Esophagus muscularis mucosa (tissue), 4 donors: ENCODE results near the gene BHLHE41. TPM values are rescaled to one million over a fixed set of nuclear protein-coding genes. Genes with fewer than 3 reads are reported as not detected.

Experiments used
- DNase-seq: peaks from one replicate; pipeline ENCODE4 v3.0.0-alpha.2; 2017; ENCODE audit errors: extremely low spot score
- H3K27ac ChIP-seq, 4 donors: fragments of 200-600 bp; sonication (generic); replicated peaks in 1 of 4; 1 replicate in 3 of 4; 2 replicates in 1 of 4; pipeline ENCODE4 v1.5.1; 2016 to 2019; ENCODE audit warnings: mild to moderate bottlenecking in 1 of 4
- H3K27me3 ChIP-seq, 4 donors: fragments of 200-600 bp; sonication (generic); one replicate each; pipeline versions ENCODE4 v1.5.1 to v1.6.0; 2016 to 2019
- H3K36me3 ChIP-seq, 4 donors: fragments of 200-600 bp; sonication (generic); one replicate each; pipeline ENCODE4 v1.5.1; 2016 to 2019
- H3K4me1 ChIP-seq, 4 donors: fragments of 200-600 bp; sonication (generic); one replicate each; pipeline ENCODE4 v1.5.1; 2016 to 2019
- H3K4me3 ChIP-seq, 4 donors: fragments of 200-600 bp; sonication (generic); 1 replicate in 2 of 4; 2 replicates in 2 of 4; pipeline ENCODE4 v1.5.1; 2016 to 2019; ENCODE audit warnings: mild to moderate bottlenecking in 4 of 4, moderate library complexity in 1 of 4
- H3K9me3 ChIP-seq, 4 donors: fragments of 200-600 bp; sonication (generic); 1 replicate in 3 of 4; 2 replicates in 1 of 4; pipeline ENCODE4 v1.5.1; 2016 to 2019
- CTCF ChIP-seq, 3 experiments: fragments of 200-600 bp in 2 of 3; fragments of 450-650 bp in 1 of 3; sonication (generic) in 2 of 3; IDR thresholded peaks; one replicate each; pipeline ENCODE4 v1.5.1; 2017 to 2019; ENCODE audit warnings: antibody characterized with exemption in 3 of 3, mild to moderate bottlenecking in 2 of 3, moderate library complexity in 1 of 3
- EP300 ChIP-seq: sonication (generic); formaldehyde crosslinking; IDR thresholded peaks from one replicate; pipeline ENCODE4 v1.6.1; 2017; ENCODE audit warnings: antibody characterized with exemption
- POLR2A ChIP-seq: fragments of 450-650 bp; IDR thresholded peaks from one replicate; pipeline ENCODE4 v1.6.1; 2017; ENCODE audit warnings: antibody characterized with exemption, moderate library complexity, mild to moderate bottlenecking, low read depth
- POLR2AphosphoS5 ChIP-seq, 2 donors: sonication (generic); formaldehyde crosslinking; IDR thresholded peaks; one replicate each; pipeline ENCODE4 v1.6.1; 2017; ENCODE audit warnings: antibody characterized with exemption in 2 of 2
- WGBS: methylation state at CpG from one replicate; pipeline ENCODE4 v1.1.5; 2018; 5-methylcytosine and 5-hydroxymethylcytosine counted together
- intact Hi-C: fragments of 100-400 bp; cut with DNase I; formaldehyde crosslinking; loops from one replicate; pipeline ENCODE4 v1.15.1; 2023
- total RNA-seq, 4 donors: library from RNA; depleted of rRNA; stranded (reverse); fragments of >200 nt; gene quantifications; one replicate each; pipeline versions ENCODE4 v1.1.0 to v1.2.1, GENCODE V29; 2016

Gene BHLHE41
- total RNA-seq, 4 donors from 2014 or later, result 6.3 to 20.0 (median 14.8) TPM

- no peaks in the 10 kb centered on the region for H3K9me3 ChIP-seq
- H3K4me3 ChIP-seq, result no peak overlapping the region
- TF ChIP-seq CTCF (IDR thresholded peaks at IDR 0.05) (no peak), EP300 (no peak), POLR2A (no peak), POLR2AphosphoS5 (IDR thresholded peaks at IDR 0.05) (no peak)
- H3K4me1 ChIP-seq, result no peaks in the 10 kb centered on the region
- H3K27me3 ChIP-seq, result no peaks in the 10 kb centered on the region
- no peak overlapping the region for H3K27ac ChIP-seq
- DNase-seq, result no peak
- WGBS, result 93% methylated on average over 1 of the region's 1 CpG
- intact Hi-C loops, result no loop called here
- peaks cover 0 to 1% (median 0%) of the 10 kb centered on the region in 4 donors for H3K36me3 ChIP-seq
Observed at GRCh38 chr12:26086936-26087335, 37.9 kb downstream of the BHLHE41 start.

- Histone ChIP-seq H3K9me3 (no peaks in the 10 kb centered on the region), H3K27me3 (no peaks in the 10 kb centered on the region), H3K4me3 (no peak overlapping the region), H3K27ac (no peak overlapping the region), H3K4me1 (no peaks in the 10 kb centered on the region), H3K36me3 (peaks cover 0 to 5% (median 0%) of the 10 kb centered on the region in 4 donors)
- TF ChIP-seq POLR2AphosphoS5 (IDR thresholded peaks at IDR 0.05), result no peak
- no peak for TF ChIP-seq EP300
- no peak for TF ChIP-seq CTCF (IDR thresholded peaks at IDR 0.05)
- TF ChIP-seq POLR2A, result no peak
- intact Hi-C loops, result no loop called here
- DNase-seq, result no peak
- WGBS, result 92% methylated on average over 1 of the region's 1 CpG
Observed at GRCh38 chr12:26080911-26081310, 43.9 kb downstream of the BHLHE41 start.

DNA sequence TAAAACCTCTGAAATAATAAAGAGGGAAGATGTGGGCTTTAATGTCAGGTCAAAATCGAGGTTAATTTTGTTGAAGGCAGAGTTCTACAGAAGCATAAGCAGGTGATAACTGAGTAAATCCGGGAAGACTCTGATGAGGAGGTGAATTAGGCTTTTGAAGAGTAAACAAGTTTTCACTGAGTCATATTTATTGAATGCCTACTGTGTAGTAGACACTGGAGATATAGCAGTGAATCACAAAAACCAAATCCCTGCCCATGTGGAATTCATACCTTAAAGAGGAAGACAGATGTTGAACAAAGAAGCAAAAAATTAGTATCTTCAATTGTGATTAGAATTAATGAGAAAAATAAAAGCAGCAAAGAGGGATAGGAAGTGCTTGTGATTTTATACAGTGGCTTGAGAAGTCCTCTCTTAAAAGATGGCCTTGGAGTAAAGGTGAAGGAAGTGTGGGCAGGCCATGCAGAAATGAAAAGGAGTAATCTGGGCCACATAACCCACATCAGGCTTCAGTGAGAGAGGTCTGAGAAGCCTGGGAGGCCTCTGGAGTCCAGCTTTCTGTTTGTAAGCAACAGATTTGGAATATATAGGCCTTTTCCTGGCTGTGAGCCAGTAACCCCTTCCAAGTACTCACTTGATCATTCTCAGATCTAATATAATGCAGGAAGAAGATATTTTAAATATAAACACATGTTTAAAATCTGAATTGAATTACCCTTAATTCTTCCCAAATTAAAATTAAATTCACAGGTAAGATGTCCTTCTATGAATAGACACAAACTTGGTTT, 46.7 kb downstream of the BHLHE41 start:
- Histone ChIP-seq H3K36me3 (peaks cover 0 to 5% (median 0%) of the 10 kb centered on the region in 4 donors), H3K27me3 (no peaks in the 10 kb centered on the region), H3K9me3 (no peaks in the 10 kb centered on the region), H3K27ac (no peak overlapping the region), H3K4me1 (no peaks in the 10 kb centered on the region), H3K4me3 (no peak overlapping the region)
- intact Hi-C loops, result no loop called here
- DNase-seq, result no peak
- no peak for TF ChIP-seq POLR2AphosphoS5 (IDR thresholded peaks at IDR 0.05)
- TF ChIP-seq EP300, result no peak
- TF ChIP-seq POLR2A, result no peak
- no peak for TF ChIP-seq CTCF (IDR thresholded peaks at IDR 0.05)
- 91% methylated on average over 2 of the region's 2 CpGs for WGBS

Other genes starting within 250 kb of the BHLHE41 start
- 10 to 100 TPM; 56.8 to 81.0 (median 77.3) TPM for gene RASSF8, start 166.4 kb downstream of the BHLHE41 start, total RNA-seq
- gene SSPN, start 70.5 kb upstream of the BHLHE41 start, total RNA-seq, result 10 to 100 TPM; 36.4 to 81.8 (median 64.9) TPM